GM12878 (cell line): ENCODE data around the gene GBGT1. TPM values are rescaled to one million over a fixed set of nuclear protein-coding genes. Genes with fewer than 3 reads are reported as not detected.

Source experiments
- ASH2L ChIP-seq: fragments of 300-600, 200-600 bp; sonication (generic); IDR thresholded peaks from 2 replicates; pipeline ENCODE4 v1.6.1; 2017; ENCODE audit warnings: low read depth, mild to moderate bottlenecking, borderline replicate concordance
- ATF3 ChIP-seq: IDR thresholded peaks from 2 replicates; pipeline ENCODE4 v1.6.1; 2011; ENCODE audit warnings: low read depth, mild to moderate bottlenecking, low read length, moderate library complexity, borderline replicate concordance; ENCODE audit errors: extremely low read depth
- BACH1 ChIP-seq: fragments of 450-650 bp; IDR thresholded peaks from 2 replicates; pipeline ENCODE4 v1.6.1; 2017; ENCODE audit warnings: mild to moderate bottlenecking, borderline replicate concordance
- CHD2 ChIP-seq: IDR thresholded peaks from 2 replicates; pipeline ENCODE4 v1.6.1; 2011; ENCODE audit warnings: low read depth, low read length, improper control_type of control experiment, borderline replicate concordance
- CREB1 ChIP-seq: IDR thresholded peaks from 2 replicates; pipeline ENCODE4 v1.6.1; 2012; ENCODE audit warnings: low read depth, mild to moderate bottlenecking, inconsistent platforms
- CTCF ChIP-seq, 3 experiments: IDR thresholded peaks in 2 of 3; conservative IDR thresholded peaks in 1 of 3; 2 replicates each; pipeline ENCODE4 v1.5.1; 2011; ENCODE audit warnings: low read depth in 3 of 3, low read length in 3 of 3, mild to moderate bottlenecking in 3 of 3, control low read depth in 2 of 3, moderate library complexity in 2 of 3, inconsistent platforms in 1 of 3, mixed read lengths in 1 of 3; ENCODE audit not compliant: control insufficient read depth in 2 of 3, insufficient read depth in 1 of 3; ENCODE audit errors: extremely low read depth in 1 of 3
- DPF2 ChIP-seq: fragments of 450-650 bp; IDR thresholded peaks from 2 replicates; pipeline ENCODE4 v1.6.1; 2017; ENCODE audit warnings: mild to moderate bottlenecking
- E4F1 ChIP-seq: fragments of 450-650 bp; IDR thresholded peaks from 2 replicates; pipeline ENCODE4 v1.6.1; 2018; ENCODE audit warnings: borderline replicate concordance, mild to moderate bottlenecking; ENCODE audit not compliant: partially characterized antibody
- EED ChIP-seq: sonication (generic); IDR thresholded peaks from 2 replicates; pipeline ENCODE4 v1.6.1; 2016; ENCODE audit warnings: antibody characterized with exemption, low read depth
- FOXM1 ChIP-seq: IDR thresholded peaks from 2 replicates; pipeline ENCODE4 v1.6.1; 2012; ENCODE audit warnings: low read depth, mild to moderate bottlenecking, inconsistent platforms, low read length, moderate library complexity
- HCFC1 ChIP-seq: fragments of 150-350 bp; IDR thresholded peaks from 2 replicates; pipeline ENCODE4 v1.6.1; 2014; ENCODE audit warnings: low read length
- IKZF1 ChIP-seq: fragments of 450-650 bp; conservative IDR thresholded peaks from 2 replicates; pipeline ENCODE4 v1.6.1; 2017; ENCODE audit warnings: antibody characterized with exemption, mild to moderate bottlenecking
- IKZF2 ChIP-seq, 2 experiments: fragments of 450-650 bp; IDR thresholded peaks; 2 replicates each; pipeline ENCODE4 v1.6.1; 2017; ENCODE audit warnings: mild to moderate bottlenecking in 2 of 2, moderate library complexity in 2 of 2
- KDM1A ChIP-seq: fragments of 200-600 bp; sonication (generic); IDR thresholded peaks from 2 replicates; pipeline ENCODE4 v1.6.1; 2016; ENCODE audit warnings: borderline replicate concordance
- LARP7 ChIP-seq: fragments of 450-650 bp; IDR thresholded peaks from 2 replicates; pipeline ENCODE4 v1.6.1; 2017; ENCODE audit warnings: mild to moderate bottlenecking
- MAX ChIP-seq: IDR thresholded peaks from 2 replicates; pipeline ENCODE4 v1.6.1; 2012; ENCODE audit warnings: low read depth, low read length, improper control_type of control experiment
- MTA2 ChIP-seq: fragments of 450-650 bp; IDR thresholded peaks from 2 replicates; pipeline ENCODE4 v1.6.1; 2016; ENCODE audit warnings: low read depth, mild to moderate bottlenecking, moderate library complexity
- MYB ChIP-seq: fragments of 150-350 bp; IDR thresholded peaks from 2 replicates; pipeline ENCODE4 v1.6.1; 2014; ENCODE audit warnings: mild to moderate bottlenecking, low read depth, low read length, borderline replicate concordance
- NBN ChIP-seq: fragments of 450-650 bp; IDR thresholded peaks from 2 replicates; pipeline ENCODE4 v1.6.1; 2016
- RCOR1 ChIP-seq: conservative IDR thresholded peaks from 2 replicates; pipeline ENCODE4 v1.6.1; 2012; ENCODE audit warnings: low read depth, low read length, improper control_type of control experiment
- RUNX3 ChIP-seq: IDR thresholded peaks from 2 replicates; pipeline ENCODE4 v1.6.1; 2012; ENCODE audit warnings: low read length, inconsistent platforms
- SMC3 ChIP-seq: IDR thresholded peaks from 2 replicates; pipeline ENCODE4 v1.6.1; 2011; ENCODE audit warnings: low read length, improper control_type of control experiment, borderline replicate concordance
- TCF3 ChIP-seq: IDR thresholded peaks from 2 replicates; pipeline ENCODE4 v1.6.1; 2012; ENCODE audit warnings: low read depth, mild to moderate bottlenecking, low read length, borderline replicate concordance; ENCODE audit not compliant: insufficient read depth
- WRNIP1 ChIP-seq: IDR thresholded peaks from 2 replicates; pipeline ENCODE4 v1.6.1; 2011; ENCODE audit warnings: low read depth, low read length, improper control_type of control experiment, borderline replicate concordance
- polyA plus RNA-seq, 11 experiments: library from polyadenylated mRNA; depleted of rRNA in 4 of 11; unstranded in 6 of 11; stranded (reverse) in 5 of 11; fragments of >200 nt; fragmentation: Nextera tagmentation in 4 of 11; fragmentation: Illumina TruSeq in 1 of 11; extraction: Ambion mirVana in 4 of 11; extraction: Trizol in 1 of 11; gene quantifications; 1 replicate in 1 of 11; 2 replicates in 10 of 11; pipeline versions ENCODE4 v1.2.1 to v1.2.3, GENCODE V29; 2011 to 2016; ENCODE audit warnings: inconsistent platforms in 2 of 11, missing spikeins in 2 of 11, low read depth in 1 of 11
- total RNA-seq, 4 experiments: library from RNA; depleted of rRNA in 3 of 4; stranded (reverse); fragments of >200 nt in 3 of 4; fragmentation: Illumina TruSeq in 1 of 4; extraction: Trizol in 1 of 4; gene quantifications; 2 replicates each; pipeline versions ENCODE4 v1.2.1 to v1.2.3, GENCODE V29; 2013 to 2021

The GBGT1 gene
- total and polyA plus RNA-seq, 10 of the 15 experiments (the other 5 are each of a cell fraction or from before 2014, with no cell fraction given) = 0.08 to 1.9 (median 0.49) TPM

GRCh38 chr9:133133681-133134387, 29.9 kb downstream of the GBGT1 start (continued):
- no peak for TF ChIP-seq E4F1
- peak; percentile 87 for TF ChIP-seq RUNX3
- TF ChIP-seq IKZF2 (IDR thresholded peaks at IDR 0.05) = peak; percentile 86 to 91; a peak in 3 of 4 replicates
- TF ChIP-seq KDM1A = no peak
- TF ChIP-seq HCFC1 = peak; percentile 33; the same call in 1 of the 2 replicates
- TF ChIP-seq NBN = peak; percentile 92
- peak; percentile 70; the same call in 1 of the 2 replicates for TF ChIP-seq RCOR1
- peak; percentile 69; the same call in 1 of the 2 replicates for TF ChIP-seq MTA2
- TF ChIP-seq DPF2 = peak; percentile 96
- TF ChIP-seq MAX = peak; percentile 55; the same call in 1 of the 2 replicates
- TF ChIP-seq WRNIP1 = peak; percentile 33; the same call in 1 of the 2 replicates
- 0 out of 2 replicates have a peak, but pooled peaks have one; percentile 1 for TF ChIP-seq SMC3
- peak; percentile 71 for TF ChIP-seq EED
- peak; percentile 76; the same call in 1 of the 2 replicates for TF ChIP-seq BACH1
- TF ChIP-seq LARP7 = peak; percentile 25; the same call in 1 of the 2 replicates
- TF ChIP-seq CHD2 = peak; percentile 81
- TF ChIP-seq IKZF1 = peak; percentile 88
- TF ChIP-seq CREB1 = peak; percentile 64; the same call in 1 of the 2 replicates
- no peak for TF ChIP-seq MYB
- peak; percentile 77; the same call in 1 of the 2 replicates for TF ChIP-seq FOXM1
- peak in 1 of 3 experiments; percentile 5; a peak in 1 of 6 replicates for TF ChIP-seq CTCF (IDR thresholded peaks at IDR 0.05 in 2 of 3, conservative IDR thresholded peaks at IDR 0.05 in 1 of 3; ENCODE audit: control insufficient read depth in 2 of 3, extremely low read depth in 1 of 3, insufficient read depth in 1 of 3, low read depth in 3 of 3, low read length in 3 of 3)
- no peak for TF ChIP-seq ATF3
- TF ChIP-seq TCF3 = peak; percentile 94
- 0 out of 2 replicates have a peak, but pooled peaks have one; percentile 55 for TF ChIP-seq ASH2L
